ENCODE data around the gene SNX18.

DNA sequence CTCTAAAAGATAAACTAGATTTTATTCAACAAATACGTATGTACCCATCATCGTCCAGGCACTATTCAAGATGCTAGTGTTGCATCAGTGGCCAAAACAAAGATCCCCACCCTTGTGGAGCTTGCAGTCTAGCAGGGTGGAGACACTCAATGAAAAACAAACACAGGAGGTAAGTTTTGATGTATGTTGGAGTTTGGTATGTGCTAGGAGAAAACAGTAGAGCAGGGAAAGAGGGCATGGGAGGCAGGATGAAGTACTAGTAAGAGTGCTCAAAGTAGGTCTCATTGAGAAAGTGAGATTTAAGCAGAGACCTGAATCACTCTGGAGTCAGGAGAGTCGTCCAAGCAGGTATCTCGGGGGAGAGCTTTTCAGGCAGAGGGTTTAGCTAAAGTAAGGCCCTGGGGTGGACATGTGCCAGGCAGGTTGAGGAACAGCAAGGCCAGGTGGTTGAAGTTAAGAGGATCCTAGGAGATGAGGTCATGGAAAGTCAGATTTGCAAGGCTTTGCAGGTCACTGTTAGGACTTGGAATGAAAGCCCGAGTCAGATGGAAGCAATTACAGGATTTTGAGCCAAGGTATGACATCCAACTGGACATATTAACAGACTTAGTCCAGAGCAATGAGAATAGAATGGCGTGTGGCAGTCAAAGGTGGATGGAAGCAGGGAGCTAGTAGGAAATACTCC, 9.2 kb downstream of the SNX18 start:
- TF ChIP-seq, protein P1, sequence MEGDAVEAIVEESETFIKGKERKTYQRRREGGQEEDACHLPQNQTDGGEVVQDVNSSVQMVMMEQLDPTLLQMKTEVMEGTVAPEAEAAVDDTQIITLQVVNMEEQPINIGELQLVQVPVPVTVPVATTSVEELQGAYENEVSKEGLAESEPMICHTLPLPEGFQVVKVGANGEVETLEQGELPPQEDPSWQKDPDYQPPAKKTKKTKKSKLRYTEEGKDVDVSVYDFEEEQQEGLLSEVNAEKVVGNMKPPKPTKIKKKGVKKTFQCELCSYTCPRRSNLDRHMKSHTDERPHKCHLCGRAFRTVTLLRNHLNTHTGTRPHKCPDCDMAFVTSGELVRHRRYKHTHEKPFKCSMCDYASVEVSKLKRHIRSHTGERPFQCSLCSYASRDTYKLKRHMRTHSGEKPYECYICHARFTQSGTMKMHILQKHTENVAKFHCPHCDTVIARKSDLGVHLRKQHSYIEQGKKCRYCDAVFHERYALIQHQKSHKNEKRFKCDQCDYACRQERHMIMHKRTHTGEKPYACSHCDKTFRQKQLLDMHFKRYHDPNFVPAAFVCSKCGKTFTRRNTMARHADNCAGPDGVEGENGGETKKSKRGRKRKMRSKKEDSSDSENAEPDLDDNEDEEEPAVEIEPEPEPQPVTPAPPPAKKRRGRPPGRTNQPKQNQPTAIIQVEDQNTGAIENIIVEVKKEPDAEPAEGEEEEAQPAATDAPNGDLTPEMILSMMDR (IDR thresholded peaks at IDR 0.05), result no peak
- TF ChIP-seq POLR2AphosphoS5 (IDR thresholded peaks at IDR 0.05) (no peak), POLR2A (IDR thresholded peaks at IDR 0.05) (no peak), EP300 (IDR thresholded peaks at IDR 0.05) (no peak)

Measured in suprapubic skin (tissue), 4 donors.